ENCODE data around the gene GPR108. TPM values are rescaled to one million over a fixed set of nuclear protein-coding genes. Genes with fewer than 3 reads are reported as not detected.

Gene GPR108
- polyA plus RNA-seq, 1 of the 3 experiments (the other 2 are of a cell fraction): 54.2 TPM

DNA sequence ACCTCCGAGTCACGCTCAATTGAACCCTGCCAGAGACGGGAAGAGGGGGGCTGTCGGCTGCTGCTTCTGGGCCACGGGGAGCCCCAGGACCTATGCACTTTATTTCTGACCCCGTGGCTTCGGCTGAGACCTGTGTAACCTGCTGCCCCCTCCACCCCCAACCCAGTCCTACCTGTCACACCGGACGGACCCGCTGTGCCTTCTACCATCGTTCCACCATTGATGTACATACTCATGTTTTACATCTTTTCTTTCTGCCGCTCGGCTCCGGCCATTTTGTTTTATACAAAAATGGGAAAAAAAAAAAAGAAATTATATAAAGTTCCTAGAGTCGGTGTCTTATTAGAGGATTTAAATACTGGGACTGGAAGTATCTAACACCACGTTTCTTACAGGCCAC is 13.8 kb upstream of the GPR108 start:
- TF ChIP-seq, protein P1, sequence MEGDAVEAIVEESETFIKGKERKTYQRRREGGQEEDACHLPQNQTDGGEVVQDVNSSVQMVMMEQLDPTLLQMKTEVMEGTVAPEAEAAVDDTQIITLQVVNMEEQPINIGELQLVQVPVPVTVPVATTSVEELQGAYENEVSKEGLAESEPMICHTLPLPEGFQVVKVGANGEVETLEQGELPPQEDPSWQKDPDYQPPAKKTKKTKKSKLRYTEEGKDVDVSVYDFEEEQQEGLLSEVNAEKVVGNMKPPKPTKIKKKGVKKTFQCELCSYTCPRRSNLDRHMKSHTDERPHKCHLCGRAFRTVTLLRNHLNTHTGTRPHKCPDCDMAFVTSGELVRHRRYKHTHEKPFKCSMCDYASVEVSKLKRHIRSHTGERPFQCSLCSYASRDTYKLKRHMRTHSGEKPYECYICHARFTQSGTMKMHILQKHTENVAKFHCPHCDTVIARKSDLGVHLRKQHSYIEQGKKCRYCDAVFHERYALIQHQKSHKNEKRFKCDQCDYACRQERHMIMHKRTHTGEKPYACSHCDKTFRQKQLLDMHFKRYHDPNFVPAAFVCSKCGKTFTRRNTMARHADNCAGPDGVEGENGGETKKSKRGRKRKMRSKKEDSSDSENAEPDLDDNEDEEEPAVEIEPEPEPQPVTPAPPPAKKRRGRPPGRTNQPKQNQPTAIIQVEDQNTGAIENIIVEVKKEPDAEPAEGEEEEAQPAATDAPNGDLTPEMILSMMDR (IDR thresholded peaks at IDR 0.05): no peak
- TF ChIP-seq SMC3 (IDR thresholded peaks at IDR 0.05; ENCODE audit: low read depth, low read length) (no peak), GATA2 (CRISPR knock-in tag; IDR thresholded peaks at IDR 0.05) (no peak), NRF1 (IDR thresholded peaks at IDR 0.05; ENCODE audit: low read depth, low read length) (no peak), TAF1 (IDR thresholded peaks at IDR 0.05; ENCODE audit: borderline replicate concordance, low read depth, low read length) (no peak), YY1 (IDR thresholded peaks at IDR 0.05; ENCODE audit: low read depth) (no peak), FOXJ3 (CRISPR knock-in tag; IDR thresholded peaks at IDR 0.05) (no peak), EZH2phosphoT487 (IDR thresholded peaks at IDR 0.05; ENCODE audit: borderline replicate concordance, low read depth) (no peak), EP300 (IDR thresholded peaks at IDR 0.05; ENCODE audit: borderline replicate concordance in 1 of 2, low read depth in 1 of 2, low read length in 1 of 2) (no peak), GABPA (IDR thresholded peaks at IDR 0.05; ENCODE audit: low read depth) (no peak), RAD21 (IDR thresholded peaks at IDR 0.05; ENCODE audit: low read length) (no peak), MXI1 (IDR thresholded peaks at IDR 0.05; ENCODE audit: low read depth, low read length) (no peak), TEAD4 (IDR thresholded peaks at IDR 0.05; ENCODE audit: borderline replicate concordance, insufficient read depth) (no peak), FOXM1 (IDR thresholded peaks at IDR 0.05; ENCODE audit: low read depth) (no peak), MEF2A (IDR thresholded peaks at IDR 0.05; ENCODE audit: borderline replicate concordance, low read depth) (no peak)
- TF ChIP-seq, protein P2, sequence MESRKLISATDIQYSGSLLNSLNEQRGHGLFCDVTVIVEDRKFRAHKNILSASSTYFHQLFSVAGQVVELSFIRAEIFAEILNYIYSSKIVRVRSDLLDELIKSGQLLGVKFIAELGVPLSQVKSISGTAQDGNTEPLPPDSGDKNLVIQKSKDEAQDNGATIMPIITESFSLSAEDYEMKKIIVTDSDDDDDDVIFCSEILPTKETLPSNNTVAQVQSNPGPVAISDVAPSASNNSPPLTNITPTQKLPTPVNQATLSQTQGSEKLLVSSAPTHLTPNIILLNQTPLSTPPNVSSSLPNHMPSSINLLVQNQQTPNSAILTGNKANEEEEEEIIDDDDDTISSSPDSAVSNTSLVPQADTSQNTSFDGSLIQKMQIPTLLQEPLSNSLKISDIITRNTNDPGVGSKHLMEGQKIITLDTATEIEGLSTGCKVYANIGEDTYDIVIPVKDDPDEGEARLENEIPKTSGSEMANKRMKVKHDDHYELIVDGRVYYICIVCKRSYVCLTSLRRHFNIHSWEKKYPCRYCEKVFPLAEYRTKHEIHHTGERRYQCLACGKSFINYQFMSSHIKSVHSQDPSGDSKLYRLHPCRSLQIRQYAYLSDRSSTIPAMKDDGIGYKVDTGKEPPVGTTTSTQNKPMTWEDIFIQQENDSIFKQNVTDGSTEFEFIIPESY (IDR thresholded peaks at IDR 0.05; ENCODE audit: borderline replicate concordance, low read depth): no peak
- TF ChIP-seq, protein P3, sequence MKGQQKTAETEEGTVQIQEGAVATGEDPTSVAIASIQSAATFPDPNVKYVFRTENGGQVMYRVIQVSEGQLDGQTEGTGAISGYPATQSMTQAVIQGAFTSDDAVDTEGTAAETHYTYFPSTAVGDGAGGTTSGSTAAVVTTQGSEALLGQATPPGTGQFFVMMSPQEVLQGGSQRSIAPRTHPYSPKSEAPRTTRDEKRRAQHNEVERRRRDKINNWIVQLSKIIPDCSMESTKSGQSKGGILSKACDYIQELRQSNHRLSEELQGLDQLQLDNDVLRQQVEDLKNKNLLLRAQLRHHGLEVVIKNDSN (IDR thresholded peaks at IDR 0.05; ENCODE audit: borderline replicate concordance, low read depth): no peak
- TF ChIP-seq, protein P4, sequence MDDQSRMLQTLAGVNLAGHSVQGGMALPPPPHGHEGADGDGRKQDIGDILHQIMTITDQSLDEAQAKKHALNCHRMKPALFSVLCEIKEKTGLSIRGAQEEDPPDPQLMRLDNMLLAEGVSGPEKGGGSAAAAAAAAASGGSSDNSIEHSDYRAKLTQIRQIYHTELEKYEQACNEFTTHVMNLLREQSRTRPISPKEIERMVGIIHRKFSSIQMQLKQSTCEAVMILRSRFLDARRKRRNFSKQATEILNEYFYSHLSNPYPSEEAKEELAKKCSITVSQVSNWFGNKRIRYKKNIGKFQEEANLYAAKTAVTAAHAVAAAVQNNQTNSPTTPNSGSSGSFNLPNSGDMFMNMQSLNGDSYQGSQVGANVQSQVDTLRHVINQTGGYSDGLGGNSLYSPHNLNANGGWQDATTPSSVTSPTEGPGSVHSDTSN (IDR thresholded peaks at IDR 0.05): no peak
- no peak for DNase-seq
- no peak overlapping the region for H3K9ac ChIP-seq
- peaks cover 4% of the 10 kb centered on the region; the same call in 1 of the 2 replicates for H3K79me2 ChIP-seq (ENCODE audit: insufficient read depth)
- no peak overlapping the region for H3K4me3 ChIP-seq (ENCODE audit: low read depth in 2 of 2, low read length in 1 of 2)
- H3K27me3 ChIP-seq (ENCODE audit: insufficient read depth): no peaks in the 10 kb centered on the region
- no peaks in the 10 kb centered on the region for H4K20me1 ChIP-seq (ENCODE audit: insufficient read depth)
- WGBS (ENCODE audit: low lambda C conversion rate): 95% methylated on average over 16 of the region's 16 CpGs
- H3K36me3 ChIP-seq (replicated peaks in 1 of 2; ENCODE audit: control insufficient read depth in 1 of 2, insufficient read depth in 2 of 2, low read length in 1 of 2): peaks cover 23 to 40% of the 10 kb centered on the region in 2 experiments
- POLR2A ChIA-PET: no interaction called here
- no peaks in the 10 kb centered on the region for H3K9me2 ChIP-seq
- no peaks in the 10 kb centered on the region for H3K9me3 ChIP-seq
- H3K4me2 ChIP-seq: no peak overlapping the region
- no peaks in the 10 kb centered on the region; a peak in 1 of 4 replicates for H3K4me1 ChIP-seq (ENCODE audit: control insufficient read depth in 1 of 2, insufficient read depth in 2 of 2, low read depth in 1 of 2, low read length in 1 of 2)
- CTCF ChIA-PET: no interaction called here
- no peak overlapping the region for H2AFZ ChIP-seq (ENCODE audit: low read depth)
- no peaks in the 10 kb centered on the region for H3F3A ChIP-seq (replicated peaks; ENCODE audit: insufficient read depth)
- H3K27ac ChIP-seq (ENCODE audit: low read depth in 2 of 2, low read length in 1 of 2): no peak overlapping the region

Measured in SK-N-SH (cell line).